Measurements from ENCODE around the gene SVIL.
A peak's percentile ranks its signal among the peaks of the same experiment; 100 is the strongest.

Gene SVIL

DNA sequence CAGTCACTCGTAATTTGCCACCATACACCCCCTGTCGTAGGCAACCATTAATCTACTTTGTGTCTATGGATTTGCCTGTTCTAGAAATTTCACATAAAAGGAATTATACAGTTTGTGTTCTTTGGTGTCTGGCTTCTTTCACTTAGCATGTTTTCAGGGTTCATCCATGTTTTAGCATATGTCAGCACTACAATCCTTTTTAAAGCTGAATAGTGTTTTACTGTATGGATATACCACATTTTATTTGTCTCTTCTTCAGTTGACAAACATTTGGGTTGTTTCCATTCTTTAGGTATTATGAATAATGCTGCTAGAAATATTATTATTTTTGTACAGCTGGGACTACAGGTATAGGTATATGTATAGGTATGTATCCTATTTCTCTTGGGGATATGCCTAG is 17.4 kb upstream of the SVIL start:
- Histone ChIP-seq H3K4me3 (ENCODE audit: insufficient read depth in 1 of 2, low read depth in 1 of 2, low read length in 2 of 2) (no peak overlapping the region), H3K4ac (ENCODE audit: low read depth in 1 of 2, low read length in 2 of 2) (no peak overlapping the region), H3K9ac (ENCODE audit: low read length) (no peak overlapping the region), H3K14ac (ENCODE audit: low read length in 2 of 2) (no peak overlapping the region), H3K36me3 (ENCODE audit: control insufficient read depth in 1 of 2, insufficient read depth in 2 of 2, low read depth in 1 of 2, low read length in 2 of 2) (peaks cover 16 to 31% of the 10 kb centered on the region in 2 experiments), H2BK15ac (ENCODE audit: low read depth, poor library complexity, severe bottlenecking) (no peak overlapping the region), H3K4me1 (ENCODE audit: control insufficient read depth, insufficient read depth, low read depth, low read length) (peaks cover 8% of the 10 kb centered on the region), H4K91ac (ENCODE audit: low read length) (no peak overlapping the region), H3K27me3 (ENCODE audit: control insufficient read depth in 1 of 2, insufficient read depth in 1 of 2, low read length in 2 of 2) (no peaks in the 10 kb centered on the region), H3K9me3 (ENCODE audit: control insufficient read depth, low read length) (peaks cover 15% of the 10 kb centered on the region), H2BK5ac (ENCODE audit: low read depth, low read length, poor library complexity, severe bottlenecking) (no peak overlapping the region), H2AK5ac (ENCODE audit: low read length, severe bottlenecking) (no peak overlapping the region), H3K27ac (ENCODE audit: low read length, poor library complexity, severe bottlenecking) (no peak overlapping the region), H2BK12ac (ENCODE audit: low read length in 2 of 2) (no peak overlapping the region), H3K18ac (ENCODE audit: low read depth in 1 of 2, low read length in 2 of 2) (no peak overlapping the region), H3K23ac (ENCODE audit: low read length in 2 of 2) (no peak overlapping the region), H3K79me1 (replicated peaks; ENCODE audit: low read length, poor library complexity, severe bottlenecking) (peaks cover 12% of the 10 kb centered on the region), H4K8ac (ENCODE audit: low read length) (no peak overlapping the region), H2AFZ (ENCODE audit: low read depth, low read length) (no peak overlapping the region), H3K4me2 (ENCODE audit: low read length, poor library complexity, severe bottlenecking) (no peak overlapping the region), H2BK120ac (ENCODE audit: low read depth, low read length) (no peak overlapping the region)
- no peak for DNase-seq
- WGBS, result 80% methylated on average over 1 of the region's 2 CpGs

DNA sequence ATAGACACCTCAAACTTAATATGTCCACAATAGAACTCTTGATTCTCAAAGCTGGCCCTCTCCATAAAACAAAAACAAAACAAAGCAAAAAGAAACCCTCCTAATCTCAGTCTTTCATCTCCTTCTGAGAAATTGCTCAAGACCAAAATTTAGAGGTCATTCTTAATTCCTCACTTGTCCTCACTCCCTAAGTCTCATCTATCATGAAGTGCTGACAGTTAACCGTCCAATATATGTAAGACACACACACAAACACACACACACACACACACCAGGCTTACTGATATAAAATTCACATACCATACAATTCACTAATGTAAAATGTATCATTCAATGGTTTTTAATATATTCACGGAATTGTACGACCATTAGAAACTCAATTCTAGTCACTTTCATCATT is 17.0 kb upstream of the SVIL start:
- peaks cover 12% of the 10 kb centered on the region for H3K79me1 ChIP-seq (replicated peaks; ENCODE audit: low read length, poor library complexity, severe bottlenecking)
- H2BK15ac ChIP-seq (ENCODE audit: low read depth, poor library complexity, severe bottlenecking), result no peak overlapping the region
- H3K36me3 ChIP-seq (ENCODE audit: control insufficient read depth in 1 of 2, insufficient read depth in 2 of 2, low read depth in 1 of 2, low read length in 2 of 2), result peaks cover 15 to 26% of the 10 kb centered on the region in 2 experiments
- no peak overlapping the region for H3K23ac ChIP-seq (ENCODE audit: low read length in 2 of 2)
- H2AK5ac ChIP-seq (ENCODE audit: low read length, severe bottlenecking), result no peak overlapping the region
- H3K18ac ChIP-seq (ENCODE audit: low read depth in 1 of 2, low read length in 2 of 2), result no peak overlapping the region
- no peak overlapping the region for H3K4ac ChIP-seq (ENCODE audit: low read depth in 1 of 2, low read length in 2 of 2)
- DNase-seq, result no peak
- H2BK12ac ChIP-seq (ENCODE audit: low read length in 2 of 2), result no peak overlapping the region
- no peak overlapping the region for H3K4me2 ChIP-seq (ENCODE audit: low read length, poor library complexity, severe bottlenecking)
- WGBS, result 44% methylated on average over 2 of the region's 3 CpGs
- H3K9ac ChIP-seq (ENCODE audit: low read length), result no peak overlapping the region
- H3K4me3 ChIP-seq (ENCODE audit: insufficient read depth in 1 of 2, low read depth in 1 of 2, low read length in 2 of 2), result no peak overlapping the region
- peaks cover 11% of the 10 kb centered on the region for H3K9me3 ChIP-seq (ENCODE audit: control insufficient read depth, low read length)
- no peaks in the 10 kb centered on the region for H3K27me3 ChIP-seq (ENCODE audit: control insufficient read depth in 1 of 2, insufficient read depth in 1 of 2, low read length in 2 of 2)
- no peak overlapping the region for H2BK120ac ChIP-seq (ENCODE audit: low read depth, low read length)
- H3K14ac ChIP-seq (ENCODE audit: low read length in 2 of 2), result no peak overlapping the region
- H2AFZ ChIP-seq (ENCODE audit: low read depth, low read length), result no peak overlapping the region
- H4K8ac ChIP-seq (ENCODE audit: low read length), result no peak overlapping the region
- H3K27ac ChIP-seq (ENCODE audit: low read length, poor library complexity, severe bottlenecking), result no peak overlapping the region
- no peak overlapping the region for H4K91ac ChIP-seq (ENCODE audit: low read length)
- peaks cover 8% of the 10 kb centered on the region for H3K4me1 ChIP-seq (ENCODE audit: control insufficient read depth, insufficient read depth, low read depth, low read length)
- no peak overlapping the region for H2BK5ac ChIP-seq (ENCODE audit: low read depth, low read length, poor library complexity, severe bottlenecking)

DNA sequence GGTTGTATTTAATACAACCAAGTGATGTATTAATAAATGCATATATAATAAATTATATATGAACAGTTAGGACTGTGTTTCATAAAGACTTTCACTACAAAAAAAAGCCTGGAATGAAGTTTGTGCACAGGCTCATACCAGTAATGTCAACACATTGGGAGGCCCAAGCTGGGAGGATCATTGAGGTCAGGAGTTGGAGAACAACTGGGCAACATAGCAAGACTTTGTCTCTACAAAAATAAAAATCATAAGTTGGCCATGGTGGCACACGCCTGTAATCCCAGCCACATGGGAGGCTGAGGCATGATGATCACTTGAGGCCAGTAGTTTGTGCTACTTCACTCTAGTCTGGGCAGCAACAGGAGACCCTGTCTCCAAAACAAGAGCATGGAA is 15.8 kb upstream of the SVIL start:
- DNase-seq, result no peak
- no peak overlapping the region for H3K9ac ChIP-seq (ENCODE audit: low read length)
- H3K18ac ChIP-seq (ENCODE audit: low read depth in 1 of 2, low read length in 2 of 2), result no peak overlapping the region
- no peak overlapping the region for H2BK15ac ChIP-seq (ENCODE audit: low read depth, poor library complexity, severe bottlenecking)
- no peak overlapping the region for H2BK120ac ChIP-seq (ENCODE audit: low read depth, low read length)
- no peak overlapping the region for H3K4ac ChIP-seq (ENCODE audit: low read depth in 1 of 2, low read length in 2 of 2)
- 100% methylated on average over 1 of the region's 1 CpG for WGBS
- no peak overlapping the region for H4K91ac ChIP-seq (ENCODE audit: low read length)
- H3K79me1 ChIP-seq (replicated peaks; ENCODE audit: low read length, poor library complexity, severe bottlenecking), result peaks cover 12% of the 10 kb centered on the region
- peaks cover 15% of the 10 kb centered on the region for H3K4me1 ChIP-seq (ENCODE audit: control insufficient read depth, insufficient read depth, low read depth, low read length)
- H2AK5ac ChIP-seq (ENCODE audit: low read length, severe bottlenecking), result no peak overlapping the region
- H3K4me2 ChIP-seq (ENCODE audit: low read length, poor library complexity, severe bottlenecking), result no peak overlapping the region
- H4K8ac ChIP-seq (ENCODE audit: low read length), result no peak overlapping the region
- H3K4me3 ChIP-seq (ENCODE audit: insufficient read depth in 1 of 2, low read depth in 1 of 2, low read length in 2 of 2), result no peak overlapping the region
- H3K27ac ChIP-seq (ENCODE audit: low read length, poor library complexity, severe bottlenecking), result no peak overlapping the region
- H3K23ac ChIP-seq (ENCODE audit: low read length in 2 of 2), result no peak overlapping the region
- peaks cover 3% of the 10 kb centered on the region for H3K9me3 ChIP-seq (ENCODE audit: control insufficient read depth, low read length)
- H3K27me3 ChIP-seq (ENCODE audit: control insufficient read depth in 1 of 2, insufficient read depth in 1 of 2, low read length in 2 of 2), result no peaks in the 10 kb centered on the region
- peaks cover 9 to 16% of the 10 kb centered on the region in 2 experiments for H3K36me3 ChIP-seq (ENCODE audit: control insufficient read depth in 1 of 2, insufficient read depth in 2 of 2, low read depth in 1 of 2, low read length in 2 of 2)
- H2AFZ ChIP-seq (ENCODE audit: low read depth, low read length), result no peak overlapping the region
- no peak overlapping the region for H2BK12ac ChIP-seq (ENCODE audit: low read length in 2 of 2)
- no peak overlapping the region for H3K14ac ChIP-seq (ENCODE audit: low read length in 2 of 2)
- no peak overlapping the region for H2BK5ac ChIP-seq (ENCODE audit: low read depth, low read length, poor library complexity, severe bottlenecking)

DNA sequence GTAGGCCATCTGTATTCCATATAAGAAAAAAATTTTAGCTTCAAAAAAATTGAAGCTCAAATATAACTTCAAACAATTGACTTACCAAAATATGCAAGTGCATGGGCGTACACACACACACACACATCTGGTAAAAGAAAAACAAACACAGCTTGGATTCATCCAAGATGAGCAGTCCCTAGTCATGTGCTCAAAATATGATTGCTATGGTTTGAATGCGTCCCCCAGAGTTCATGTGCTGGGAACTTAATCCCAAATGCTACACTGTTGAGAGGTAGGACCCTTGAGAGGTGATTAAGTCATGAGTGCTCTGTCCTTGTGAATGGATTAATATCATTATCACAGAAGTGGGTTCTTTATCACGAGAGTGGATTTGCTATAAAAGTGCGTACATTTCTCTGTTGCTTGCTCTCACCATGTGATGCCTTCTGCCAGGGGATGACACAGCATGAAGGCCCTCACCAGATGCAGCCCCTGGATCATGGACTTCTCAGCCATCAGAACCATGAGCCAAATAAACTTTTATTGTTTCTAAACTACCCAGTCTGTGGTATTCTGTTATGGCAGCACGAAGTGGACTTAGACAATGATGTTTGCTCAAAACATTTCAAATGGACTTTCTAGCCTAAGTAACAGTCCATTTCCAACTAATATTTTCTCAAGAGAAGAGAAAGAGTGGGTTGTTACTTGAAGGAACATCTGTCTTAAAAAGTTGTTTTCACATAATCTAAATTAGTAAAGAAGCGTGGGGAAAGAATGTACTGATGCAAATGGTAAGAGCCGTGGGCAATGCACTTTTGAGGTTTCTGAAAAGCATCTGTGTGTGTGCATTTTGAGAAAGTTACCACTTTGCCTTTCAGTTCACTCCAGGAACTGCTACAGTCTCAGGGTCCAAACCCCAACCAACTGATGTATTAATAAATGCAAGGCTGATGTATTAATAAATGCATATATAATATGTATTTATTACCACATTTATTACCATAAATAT is 15.1 kb upstream of the SVIL start:
- Histone ChIP-seq H2AFZ (ENCODE audit: low read depth, low read length) (no peak overlapping the region), H3K27me3 (ENCODE audit: control insufficient read depth in 1 of 2, insufficient read depth in 1 of 2, low read length in 2 of 2) (no peaks in the 10 kb centered on the region)

More for the DNA sequence above, 15.1 kb upstream of the SVIL start:
- H3K4ac ChIP-seq (ENCODE audit: low read depth in 1 of 2, low read length in 2 of 2), result no peak overlapping the region
- no peak overlapping the region for H2BK120ac ChIP-seq (ENCODE audit: low read depth, low read length)
- peak overlapping the region in 1 of 2 experiments; percentile 56 for H3K18ac ChIP-seq (ENCODE audit: low read depth in 1 of 2, low read length in 2 of 2)
- peaks cover 6% of the 10 kb centered on the region for H3K79me1 ChIP-seq (replicated peaks; ENCODE audit: low read length, poor library complexity, severe bottlenecking)
- no peak overlapping the region for H2AK5ac ChIP-seq (ENCODE audit: low read length, severe bottlenecking)
- H3K9me3 ChIP-seq (ENCODE audit: control insufficient read depth, low read length), result peaks cover 3% of the 10 kb centered on the region
- H3K14ac ChIP-seq (ENCODE audit: low read length in 2 of 2), result no peak overlapping the region
- no peak overlapping the region for H3K9ac ChIP-seq (ENCODE audit: low read length)
- H3K36me3 ChIP-seq (ENCODE audit: control insufficient read depth in 1 of 2, insufficient read depth in 2 of 2, low read depth in 1 of 2, low read length in 2 of 2), result peaks cover 4 to 9% of the 10 kb centered on the region in 2 experiments
- no peak overlapping the region for H2BK12ac ChIP-seq (ENCODE audit: low read length in 2 of 2)
- no peak overlapping the region for H3K4me2 ChIP-seq (ENCODE audit: low read length, poor library complexity, severe bottlenecking)
- peak overlapping the region; percentile 29 for H3K27ac ChIP-seq (ENCODE audit: low read length, poor library complexity, severe bottlenecking)
- 53% methylated on average over 6 of the region's 7 CpGs for WGBS
- no peak overlapping the region for H3K4me3 ChIP-seq (ENCODE audit: insufficient read depth in 1 of 2, low read depth in 1 of 2, low read length in 2 of 2)
- no peak overlapping the region for H2BK5ac ChIP-seq (ENCODE audit: low read depth, low read length, poor library complexity, severe bottlenecking)
- H4K91ac ChIP-seq (ENCODE audit: low read length), result no peak overlapping the region
- peak; percentile 65 for DNase-seq
- H4K8ac ChIP-seq (ENCODE audit: low read length), result no peak overlapping the region
- H2BK15ac ChIP-seq (ENCODE audit: low read depth, poor library complexity, severe bottlenecking), result no peak overlapping the region
- H3K23ac ChIP-seq (ENCODE audit: low read length in 2 of 2), result no peak overlapping the region
- H3K4me1 ChIP-seq (ENCODE audit: control insufficient read depth, insufficient read depth, low read depth, low read length), result peaks cover 15% of the 10 kb centered on the region
